Lower leg skin (tissue), 4 donors: ENCODE data around the gene MTCH2. TPM values are rescaled to one million over a fixed set of nuclear protein-coding genes. Genes with fewer than 3 reads are reported as not detected.

Source experiments
- DNase-seq, 2 donors: peaks; one replicate each; pipeline ENCODE4 v3.0.0-alpha.2; 2019; ENCODE audit warnings: low spot score in 2 of 2
- H3K4me3 ChIP-seq: fragments of 200-600 bp; sonication (generic); 2 replicates; pipeline ENCODE4 v1.5.1; 2017; ENCODE audit warnings: mild to moderate bottlenecking, low read depth; ENCODE audit not compliant: poor library complexity, severe bottlenecking
- CTCF ChIP-seq, 3 donors: fragments of 450-650 bp; IDR thresholded peaks; one replicate each; pipeline ENCODE4 v1.5.1; 2016; ENCODE audit warnings: antibody characterized with exemption in 3 of 3, mild to moderate bottlenecking in 3 of 3, moderate library complexity in 2 of 3
- POLR2A ChIP-seq, 2 donors: fragments of 450-650 bp; IDR thresholded peaks; one replicate each; pipeline ENCODE4 v1.6.1; 2016 to 2017; ENCODE audit warnings: antibody characterized with exemption in 2 of 2, mild to moderate bottlenecking in 1 of 2, moderate library complexity in 1 of 2
- WGBS, 2 donors: methylation state at CpG; one replicate each; pipeline ENCODE4 v1.1.5; 2018; 5-methylcytosine and 5-hydroxymethylcytosine counted together
- intact Hi-C: fragments of 100-400 bp; cut with DNase I; formaldehyde crosslinking; loops from one replicate; pipeline ENCODE4 v1.15.0; 2023; ENCODE audit warnings: low total_unique reads
- total RNA-seq, 4 donors: library from RNA; depleted of rRNA; stranded (reverse); fragments of >200 nt; gene quantifications; one replicate each; pipeline ENCODE4 v1.1.0, GENCODE V29; 2016

The MTCH2 gene
- total RNA-seq, 4 donors from 2014 or later = 24.1 to 64.6 (median 40.6) TPM

DNA sequence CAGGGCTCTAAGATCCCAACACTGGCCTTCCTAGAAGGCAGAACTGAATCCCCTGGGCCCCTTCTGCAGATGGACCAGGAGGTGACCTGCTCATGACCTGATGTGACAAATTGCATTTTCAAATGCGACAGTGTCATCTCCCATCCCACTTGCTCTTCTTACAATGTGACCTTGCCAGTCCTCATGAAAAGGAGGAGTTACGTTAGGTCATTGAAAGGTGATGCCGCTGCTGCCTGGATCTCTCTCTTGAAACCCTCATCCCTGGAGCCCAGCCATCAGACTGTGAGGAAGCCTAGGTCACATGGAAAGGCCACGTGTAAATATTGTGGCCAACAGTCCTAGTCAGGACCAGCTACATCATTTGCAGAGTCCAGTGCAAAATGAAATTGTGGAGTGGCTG lies 42.5 kb downstream of the MTCH2 start:
- intact Hi-C loops = no loop called here
- no peak overlapping the region for H3K4me3 ChIP-seq
- no peak for DNase-seq
- no peak for TF ChIP-seq POLR2A (IDR thresholded peaks at IDR 0.05)
- no peak for TF ChIP-seq CTCF (IDR thresholded peaks at IDR 0.05)
- 71 to 72% methylated on average over 4 of the region's 4 CpGs for WGBS, 2 donors

DNA sequence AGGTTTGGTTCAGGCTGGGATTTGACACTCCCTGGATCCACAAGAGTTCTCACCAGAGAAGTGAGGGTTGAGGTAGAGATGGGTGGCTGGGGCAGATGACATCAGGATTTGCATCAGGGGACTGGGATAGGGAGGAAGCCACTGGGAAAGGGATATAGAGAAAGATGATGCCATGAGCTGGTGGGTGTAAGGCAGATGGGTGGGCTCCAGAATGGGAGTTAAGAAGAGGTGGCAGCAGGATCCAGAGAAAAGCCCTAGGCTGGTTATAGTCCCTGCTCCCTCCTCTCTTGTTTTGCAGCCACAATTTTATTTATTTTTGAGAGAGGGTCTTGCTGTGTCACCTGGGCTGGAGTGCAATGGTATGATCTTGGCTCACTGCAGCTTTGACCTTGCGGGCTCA lies 46.4 kb downstream of the MTCH2 start:
- 96% methylated on average over 1 of the region's 1 CpG for WGBS, 2 donors
- intact Hi-C loops = no loop called here
- no peak overlapping the region for H3K4me3 ChIP-seq
- no peak for DNase-seq
- TF ChIP-seq POLR2A (IDR thresholded peaks at IDR 0.05) (no peak), CTCF (IDR thresholded peaks at IDR 0.05) (no peak)

DNA sequence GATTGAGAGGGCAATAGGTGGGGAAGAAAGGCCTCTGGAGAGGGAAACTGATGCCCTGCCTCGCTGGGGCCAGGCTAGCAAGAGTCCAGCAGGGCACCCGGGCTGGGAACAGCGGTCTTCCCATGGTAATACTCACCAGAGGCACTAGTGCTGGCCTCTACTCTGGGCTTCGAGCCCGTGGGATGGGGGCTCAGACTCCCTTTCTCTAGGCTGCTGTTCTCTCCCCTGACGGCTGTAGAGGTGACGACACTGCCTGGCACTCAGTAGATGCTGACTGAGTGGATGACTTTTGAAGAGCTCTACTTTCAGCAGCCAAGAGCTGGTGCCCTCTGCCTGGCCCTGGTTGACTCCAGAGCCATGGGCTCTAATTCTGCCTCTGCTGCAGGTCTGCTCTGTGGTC lies 47.3 kb downstream of the MTCH2 start:
- intact Hi-C loops = no loop called here
- DNase-seq = no peak
- 74 to 77% methylated on average over 7 of the region's 7 CpGs for WGBS, 2 donors
- TF ChIP-seq POLR2A (IDR thresholded peaks at IDR 0.05) (no peak), CTCF (IDR thresholded peaks at IDR 0.05) (no peak)
- no peak overlapping the region for H3K4me3 ChIP-seq

- no peak for DNase-seq
- H3K4me3 ChIP-seq = peak within 1 kb of the TSS; percentile 8
- WGBS, 2 donors = 7% methylated on average over 24 to 44 of the region's 48 CpGs
- intact Hi-C loops = no loop called here
- no peak for TF ChIP-seq CTCF (IDR thresholded peaks at IDR 0.05)
- no peak for TF ChIP-seq POLR2A (IDR thresholded peaks at IDR 0.05)
These were observed 48.2 kb downstream of the MTCH2 start, which contains the start of gene C1QTNF4 for GRCh38 chr11:47593934-47594855. Gene C1QTNF4, minus strand, starts transcription at chr11:47594411. Its CDS starts 3,601 bp downstream, at chr11:47590810.

- WGBS, 2 donors = 10 to 17% methylated on average over 6 of the region's 6 CpGs
- intact Hi-C loops = no loop called here
- no peak for DNase-seq
- no peak for TF ChIP-seq CTCF (IDR thresholded peaks at IDR 0.05)
- no peak for TF ChIP-seq POLR2A (IDR thresholded peaks at IDR 0.05)
- no peak overlapping the region for H3K4me3 ChIP-seq
These were observed 48.8 kb downstream of the MTCH2 start for GRCh38 chr11:47593492-47593933.
